HCT116 (cell line): ENCODE measurements around the gene TYW1. TPM values are rescaled to one million over a fixed set of nuclear protein-coding genes. Genes with fewer than 3 reads are reported as not detected.
"Not testable (repeated sequence)": the region's sequence is repeated elsewhere in the genome, so short reads cannot be mapped to it uniquely, and the experiment has no call there.

Experiments used
- ATAC-seq: fragments of 200-7000 bp; cut with Tn5 transposase; 2 replicates; pipeline ENCODE4 v1.9.1; 2020; ENCODE audit warnings: mild to moderate bottlenecking, moderate library complexity
- BruUV-seq: library from RNA; stranded (reverse); fragments of 400-500 nt; replicated peaks from 2 replicates; lab custom pipeline; 2021; lab: Mats Ljungman, UMichigan
- CTCF ChIA-PET: fragments of 300-600 bp; sonication (Branson Sonifier 250); formaldehyde crosslinking; loops from one replicate; lab custom pipeline; 2021; ENCODE audit warnings: antibody characterized with exemption; lab: Charles Lee
- POLR2A ChIA-PET: fragments of 300-600, 350-600 bp; sonication (Branson Sonifier 250); formaldehyde crosslinking; loops from one replicate; lab custom pipeline; 2021; ENCODE audit warnings: antibody characterized with exemption; lab: Charles Lee
- RAD21 ChIA-PET, 2 experiments: fragments of 300-600 bp; sonication (Branson Sonifier 250); formaldehyde crosslinking; loops; one replicate each; lab custom pipeline; 2023; ENCODE audit warnings: low total read pairs in 2 of 2; ENCODE audit not compliant: uncharacterized antibody in 2 of 2, unreplicated experiment in 2 of 2, low non-redundant PET in 1 of 2; lab: Charles Lee
- DNase-seq: peaks from one replicate; pipeline ENCODE4 v3.0.0-alpha.2; 2010; ENCODE audit warnings: low read depth, low spot score
- H2AFZ ChIP-seq: fragments of 200-600 bp; shearing (Covaris generic), sonication (generic); 2 replicates; pipeline ENCODE4 v1.6.1; 2017; ENCODE audit warnings: low read depth, mixed run types, mixed read lengths, antibody characterized with exemption, low read length; ENCODE audit not compliant: poor library complexity, severe bottlenecking
- H3K27ac ChIP-seq: 2 replicates; pipeline ENCODE4 v1.5.1; 2012; ENCODE audit warnings: low read depth, low read length
- H3K27me3 ChIP-seq: fragments of 200-600 bp; sonication (generic); 2 replicates; pipeline ENCODE4 v1.6.1; 2016; ENCODE audit warnings: mixed run types, low read length, mixed read lengths; ENCODE audit not compliant: insufficient read depth
- H3K36me3 ChIP-seq, 2 experiments: fragments of 200-500 bp in 1 of 2; fragments of 200-600 bp in 1 of 2; sonication (Bioruptor generic) in 1 of 2; sonication (generic) in 1 of 2; 2 replicates each; pipeline versions ENCODE4 v1.5.1 to v1.6.1; 2014 to 2016; ENCODE audit warnings: low read length in 2 of 2, inconsistent platforms in 1 of 2, mixed read lengths in 1 of 2, mixed run types in 1 of 2; ENCODE audit not compliant: insufficient read depth in 2 of 2, control insufficient read depth in 1 of 2
- H3K4me1 ChIP-seq, 2 experiments: fragments of 200-600 bp in 1 of 2; sonication (generic) in 1 of 2; 2 replicates each; pipeline versions ENCODE4 v1.5.1 to v1.6.1; 2012 to 2017; ENCODE audit warnings: low read length in 2 of 2, inconsistent platforms in 1 of 2, mild to moderate bottlenecking in 1 of 2, mixed read lengths in 1 of 2, mixed run types in 1 of 2, moderate library complexity in 1 of 2; ENCODE audit not compliant: insufficient read depth in 2 of 2, control insufficient read depth in 1 of 2
- H3K4me2 ChIP-seq: fragments of 200-600 bp; sonication (generic); 2 replicates; pipeline ENCODE4 v1.6.1; 2017; ENCODE audit warnings: mixed run types, low read length, mixed read lengths
- H3K4me3 ChIP-seq, 2 experiments: fragments of 200-600 bp in 1 of 2; sonication (generic) in 1 of 2; replicated peaks in 1 of 2; 2 replicates each; pipeline ENCODE4 v1.5.1; 2011 to 2016; ENCODE audit warnings: low read length in 2 of 2, control low read depth in 1 of 2, low read depth in 1 of 2, mild to moderate bottlenecking in 1 of 2, mixed read lengths in 1 of 2, mixed run types in 1 of 2
- H3K79me2 ChIP-seq: fragments of 200-600 bp; sonication (generic); 2 replicates; pipeline ENCODE4 v1.6.1; 2017; ENCODE audit warnings: mild to moderate bottlenecking, mixed run types, low read length, moderate library complexity, mixed read lengths; ENCODE audit not compliant: insufficient read depth
- H3K9ac ChIP-seq: fragments of 200-600 bp; sonication (generic); 2 replicates; pipeline ENCODE4 v1.6.1; 2016; ENCODE audit warnings: low read length, mixed read lengths
- H3K9me2 ChIP-seq: fragments of 200-600 bp; sonication (generic), shearing (Covaris generic); 2 replicates; pipeline ENCODE4 v1.6.1; 2017; ENCODE audit warnings: mixed run types, mild to moderate bottlenecking, moderate library complexity; ENCODE audit not compliant: insufficient read depth
- H3K9me3 ChIP-seq, 2 experiments: fragments of 200-500 bp in 1 of 2; fragments of 200-600 bp in 1 of 2; sonication (Bioruptor generic) in 1 of 2; sonication (generic) in 1 of 2; 2 replicates each; pipeline ENCODE4 v1.6.1; 2014 to 2017; ENCODE audit warnings: low read length in 2 of 2, mixed read lengths in 2 of 2, inconsistent platforms in 1 of 2, low read depth in 1 of 2, mild to moderate bottlenecking in 1 of 2, mixed run types in 1 of 2, moderate library complexity in 1 of 2; ENCODE audit not compliant: control insufficient read depth in 1 of 2, insufficient read depth in 1 of 2
- H4K20me1 ChIP-seq: fragments of 200-600 bp; sonication (generic), shearing (Covaris generic); 2 replicates; pipeline ENCODE4 v1.6.1; 2017; ENCODE audit warnings: mixed run types, mild to moderate bottlenecking, moderate library complexity; ENCODE audit not compliant: insufficient read depth
- ELF1 ChIP-seq: IDR thresholded peaks from 2 replicates; pipeline ENCODE4 v1.6.1; 2012; ENCODE audit warnings: low read depth, borderline replicate concordance
- EZH2phosphoT487 ChIP-seq: fragments of 200-600 bp; IDR thresholded peaks from 2 replicates; pipeline ENCODE4 v1.6.1; 2018; ENCODE audit warnings: antibody characterized with exemption, borderline replicate concordance
- FOSL1 ChIP-seq: IDR thresholded peaks from 2 replicates; pipeline ENCODE4 v1.6.1; 2012; ENCODE audit warnings: low read depth
- JUND ChIP-seq: IDR thresholded peaks from 2 replicates; pipeline ENCODE4 v1.6.1; 2012
- POLR2AphosphoS5 ChIP-seq: IDR thresholded peaks from 2 replicates; pipeline ENCODE4 v1.6.1; 2011; ENCODE audit warnings: mild to moderate bottlenecking, low read depth, low read length, moderate library complexity
- REST ChIP-seq: IDR thresholded peaks from 2 replicates; pipeline ENCODE4 v1.6.1; 2012; ENCODE audit warnings: low read depth
- YY1 ChIP-seq: IDR thresholded peaks from 2 replicates; pipeline ENCODE4 v1.6.1; 2011; ENCODE audit warnings: low read length, low read depth, moderate library complexity, mild to moderate bottlenecking; ENCODE audit not compliant: insufficient replicate concordance; ENCODE audit errors: extremely low read depth
- intact Hi-C: fragments of 100-400 bp; cut with micrococcal nuclease; formaldehyde crosslinking; loops from 2 replicates; pipeline ENCODE4 v1.10.0; 2022
- total RNA-seq: library from RNA; stranded (reverse); gene quantifications from one replicate; pipeline ENCODE4 v1.2.1, GENCODE V29; 2021; ENCODE audit not compliant: unreplicated experiment

The TYW1 gene
- total RNA-seq, 1 experiment from 2014 or later: 16.6 TPM

- H3K36me3 ChIP-seq: no peaks in the 10 kb centered on the region
- TF ChIP-seq JUND (no peak), ELF1 (no peak), EZH2phosphoT487 (no peak), FOSL1 (no peak), REST (no peak), POLR2AphosphoS5 (no peak), YY1 (no peak)
- TF ChIP-seq, all 23 proteins: peak for 0
- Histone ChIP-seq H3K4me3 (no peak overlapping the region), H4K20me1 (no peaks in the 10 kb centered on the region), H3K4me1 (no peaks in the 10 kb centered on the region), H3K9me2 (no peaks in the 10 kb centered on the region), H2AFZ (no peak overlapping the region), H3K27ac (no peak overlapping the region), H3K4me2 (no peak overlapping the region), H3K27me3 (no peaks in the 10 kb centered on the region), H3K79me2 (no peaks in the 10 kb centered on the region), H3K9me3 (no peaks in the 10 kb centered on the region), H3K9ac (no peak overlapping the region)
- ChIA-PET RAD21 (no interaction called here), CTCF (no interaction called here), POLR2A (no interaction called here)
- no peak for DNase-seq
- BruUV-seq: no TSS peak
- no peak for ATAC-seq
- intact Hi-C loops: no loop called here
These were observed 104.3 kb downstream of the TYW1 start for GRCh38 chr7:67100956-67101361.

GRCh38 chr7:67104937-67105336 is 108.3 kb downstream of the TYW1 start:
- DNase-seq, H3K9ac ChIP-seq, ATAC-seq, BruUV-seq, H3K79me2 ChIP-seq, H3K9me3 ChIP-seq, intact Hi-C loops, H3K9me2 ChIP-seq, H3K4me2 ChIP-seq, H2AFZ ChIP-seq, CTCF ChIA-PET, H3K36me3 ChIP-seq, H3K4me3 ChIP-seq, H3K27ac ChIP-seq, RAD21 ChIA-PET, H3K4me1 ChIP-seq, POLR2A ChIA-PET, H3K27me3 ChIP-seq, H4K20me1 ChIP-seq: not testable (repeated sequence)
